Mesenchymal stem cell (in vitro differentiated cells and primary cell): ENCODE measurements around the gene TMEM164.

ENCODE experiments used
- DNase-seq: peaks from one replicate; pipeline ENCODE4 v3.0.0-alpha.2; 2013
- H2AFZ ChIP-seq: one replicate; pipeline ENCODE4 v1.6.1; 2013; ENCODE audit warnings: low read depth, mild to moderate bottlenecking, control low read depth, inconsistent platforms, low read length, moderate library complexity
- H2AK5ac ChIP-seq: 2 replicates; pipeline ENCODE4 v1.6.1; 2013; ENCODE audit warnings: low read length, moderate library complexity, mild to moderate bottlenecking, inconsistent platforms; ENCODE audit not compliant: severe bottlenecking
- H2BK120ac ChIP-seq: one replicate; pipeline ENCODE4 v1.6.1; 2013; ENCODE audit warnings: low read depth, mild to moderate bottlenecking, inconsistent platforms, low read length, moderate library complexity
- H2BK12ac ChIP-seq, 2 experiments: one replicate each; pipeline ENCODE4 v1.6.1; 2013; ENCODE audit warnings: inconsistent platforms in 2 of 2, low read length in 2 of 2, mild to moderate bottlenecking in 2 of 2, moderate library complexity in 2 of 2, control low read depth in 1 of 2
- H2BK15ac ChIP-seq: one replicate; pipeline ENCODE4 v1.6.1; 2013; ENCODE audit warnings: mild to moderate bottlenecking, low read depth, inconsistent platforms; ENCODE audit not compliant: poor library complexity, severe bottlenecking
- H2BK5ac ChIP-seq: 2 replicates; pipeline ENCODE4 v1.6.1; 2013; ENCODE audit warnings: low read depth, mild to moderate bottlenecking, low read length, control low read depth, inconsistent platforms; ENCODE audit not compliant: poor library complexity, severe bottlenecking
- H3K14ac ChIP-seq, 2 experiments: one replicate each; pipeline ENCODE4 v1.6.1; 2013; ENCODE audit warnings: inconsistent platforms in 2 of 2, low read length in 2 of 2, control low read depth in 1 of 2, mild to moderate bottlenecking in 1 of 2, moderate library complexity in 1 of 2
- H3K18ac ChIP-seq, 2 experiments: one replicate each; pipeline ENCODE4 v1.6.1; 2013; ENCODE audit warnings: inconsistent platforms in 2 of 2, low read length in 2 of 2, control low read depth in 1 of 2, low read depth in 1 of 2, mild to moderate bottlenecking in 1 of 2
- H3K23ac ChIP-seq, 2 experiments: one replicate each; pipeline ENCODE4 v1.6.1; 2013; ENCODE audit warnings: inconsistent platforms in 2 of 2, low read length in 2 of 2, mild to moderate bottlenecking in 2 of 2, moderate library complexity in 2 of 2, control low read depth in 1 of 2
- H3K27ac ChIP-seq: 2 replicates; pipeline ENCODE4 v1.5.1; 2013; ENCODE audit warnings: mild to moderate bottlenecking, moderate library complexity, low read length, control low read depth, inconsistent platforms; ENCODE audit not compliant: poor library complexity, severe bottlenecking
- H3K27me3 ChIP-seq, 2 experiments: 2 replicates each; pipeline versions ENCODE4 v1.6.1 to v1.7.0; 2013; ENCODE audit warnings: low read length in 2 of 2, mild to moderate bottlenecking in 2 of 2, moderate library complexity in 2 of 2, control low read depth in 1 of 2, inconsistent platforms in 1 of 2; ENCODE audit not compliant: control insufficient read depth in 1 of 2, insufficient read depth in 1 of 2
- H3K36me3 ChIP-seq, 2 experiments: 2 replicates each; pipeline versions ENCODE4 v1.6.1 to v1.7.0; 2013; ENCODE audit warnings: low read length in 2 of 2, control low read depth in 1 of 2, inconsistent platforms in 1 of 2, low read depth in 1 of 2, mild to moderate bottlenecking in 1 of 2; ENCODE audit not compliant: insufficient read depth in 2 of 2, control insufficient read depth in 1 of 2
- H3K4ac ChIP-seq, 2 experiments: one replicate each; pipeline ENCODE4 v1.6.1; 2013; ENCODE audit warnings: inconsistent platforms in 2 of 2, low read length in 2 of 2, mild to moderate bottlenecking in 2 of 2, moderate library complexity in 2 of 2, control low read depth in 1 of 2, low read depth in 1 of 2
- H3K4me1 ChIP-seq: 2 replicates; pipeline ENCODE4 v1.6.1; 2013; ENCODE audit warnings: low read depth, low read length, control low read depth; ENCODE audit not compliant: control insufficient read depth, insufficient read depth
- H3K4me2 ChIP-seq: 2 replicates; pipeline ENCODE4 v1.6.1; 2013; ENCODE audit warnings: low read length, mild to moderate bottlenecking, inconsistent platforms; ENCODE audit not compliant: poor library complexity, severe bottlenecking
- H3K4me3 ChIP-seq, 2 experiments: 2 replicates each; pipeline versions ENCODE4 v1.5.1 to v1.7.0; 2013; ENCODE audit warnings: low read length in 2 of 2, mild to moderate bottlenecking in 2 of 2, control low read depth in 1 of 2, low read depth in 1 of 2; ENCODE audit not compliant: insufficient read depth in 1 of 2
- H3K79me1 ChIP-seq: replicated peaks from 2 replicates; pipeline ENCODE4 v1.6.1; 2013; ENCODE audit warnings: mild to moderate bottlenecking, control low read depth, low read length, inconsistent platforms; ENCODE audit not compliant: poor library complexity, severe bottlenecking
- H3K9ac ChIP-seq: 2 replicates; pipeline ENCODE4 v1.7.0; 2013; ENCODE audit warnings: mild to moderate bottlenecking, low read length, moderate library complexity
- H3K9me3 ChIP-seq: 2 replicates; pipeline ENCODE4 v1.7.0; 2013; ENCODE audit warnings: mild to moderate bottlenecking, low read length; ENCODE audit not compliant: control insufficient read depth
- H4K8ac ChIP-seq: one replicate; pipeline ENCODE4 v1.6.1; 2013; ENCODE audit warnings: inconsistent platforms, mild to moderate bottlenecking, low read length, moderate library complexity
- H4K91ac ChIP-seq: one replicate; pipeline ENCODE4 v1.6.1; 2013; ENCODE audit warnings: mild to moderate bottlenecking, low read length, inconsistent platforms
- WGBS: methylation state at CpG from one replicate; pipeline ENCODE4 v1.1.7; 2013; ENCODE audit warnings: mixed read lengths; 5-methylcytosine and 5-hydroxymethylcytosine counted together

TMEM164 gene

DNA sequence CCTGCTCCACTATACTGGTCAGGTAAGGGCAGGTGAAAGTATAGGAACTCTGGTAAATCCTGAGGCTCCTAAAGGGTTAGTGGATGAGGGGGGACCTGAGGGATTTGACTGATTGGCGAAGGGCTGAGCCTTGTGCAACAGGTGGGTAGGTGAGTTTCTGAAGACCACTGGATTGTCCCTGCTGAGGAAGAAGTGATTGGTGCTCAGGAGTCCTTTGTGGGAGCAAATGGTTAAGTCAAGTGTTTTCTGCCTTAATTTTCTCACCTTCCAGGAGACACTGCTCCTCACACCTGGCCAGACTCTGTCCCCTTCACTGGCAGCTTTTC is 158.4 kb downstream of the TMEM164 start:
- no peak overlapping the region for H4K91ac ChIP-seq

DNA sequence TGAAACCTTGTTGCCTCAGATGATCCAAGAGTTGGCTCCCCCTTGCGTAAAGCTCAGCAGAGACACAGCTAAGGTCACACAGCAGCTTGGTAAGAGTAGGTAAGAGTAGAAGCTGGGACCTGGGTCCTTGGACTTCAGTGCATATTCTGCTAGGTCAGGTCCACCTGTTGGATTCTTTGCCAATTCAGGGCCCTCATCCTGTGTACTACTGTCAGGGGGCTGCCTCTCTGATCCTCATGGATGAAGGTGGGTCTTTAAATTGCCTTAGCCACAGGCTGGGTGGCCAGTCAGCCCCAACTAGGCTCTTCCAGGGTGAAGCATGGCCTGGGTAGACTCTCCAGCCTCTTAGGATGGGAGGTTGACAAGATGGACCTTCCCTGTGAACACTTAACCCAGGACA is 159.2 kb downstream of the TMEM164 start:
- no peak overlapping the region for H3K14ac ChIP-seq
- no peak overlapping the region for H3K23ac ChIP-seq
- no peaks in the 10 kb centered on the region for H3K9me3 ChIP-seq
- no peak overlapping the region for H3K4ac ChIP-seq
- H2AK5ac ChIP-seq = peak overlapping the region; percentile 48
- H2AFZ ChIP-seq = no peak overlapping the region
- H2BK120ac ChIP-seq = peak overlapping the region; percentile 61
- H3K18ac ChIP-seq = no peak overlapping the region
- no peak for DNase-seq
- no peak overlapping the region for H3K27ac ChIP-seq
- no peak overlapping the region for H4K91ac ChIP-seq
- whole genome bisulfite sequencing = 100% methylated on average over 1 of the region's 1 CpG
- H2BK5ac ChIP-seq = no peak overlapping the region
- H2BK15ac ChIP-seq = no peak overlapping the region
- no peak overlapping the region for H4K8ac ChIP-seq
- no peak overlapping the region for H2BK12ac ChIP-seq
- peaks cover 0 to 31% of the 10 kb centered on the region in 2 experiments for H3K27me3 ChIP-seq
- H3K4me1 ChIP-seq = peaks cover 2% of the 10 kb centered on the region
- H3K4me3 ChIP-seq = no peak overlapping the region
- H3K4me2 ChIP-seq = no peak overlapping the region
- H3K79me1 ChIP-seq = peaks cover 3% of the 10 kb centered on the region
- H3K36me3 ChIP-seq = no peaks in the 10 kb centered on the region
- H3K9ac ChIP-seq = no peak overlapping the region

More for the DNA sequence above, 158.4 kb downstream of the TMEM164 start:
- H3K4me3 ChIP-seq = no peak overlapping the region
- H2BK12ac ChIP-seq = no peak overlapping the region
- no peak overlapping the region for H2BK5ac ChIP-seq
- WGBS = 100% methylated on average over 1 of the region's 1 CpG
- H3K27me3 ChIP-seq = peaks cover 0 to 30% of the 10 kb centered on the region in 2 experiments
- H3K14ac ChIP-seq = no peak overlapping the region
- H3K9ac ChIP-seq = peak overlapping the region; percentile 63
- no peak overlapping the region for H3K27ac ChIP-seq
- H4K8ac ChIP-seq = no peak overlapping the region
- H3K18ac ChIP-seq = peak overlapping the region in 1 of 2 experiments; percentile 75
- peaks cover 3% of the 10 kb centered on the region for H3K79me1 ChIP-seq
- H3K4ac ChIP-seq = no peak overlapping the region
- no peaks in the 10 kb centered on the region for H3K9me3 ChIP-seq
- H3K4me2 ChIP-seq = no peak overlapping the region
- H2BK120ac ChIP-seq = no peak overlapping the region
- no peak overlapping the region for H2BK15ac ChIP-seq
- peak overlapping the region; percentile 13 for H2AK5ac ChIP-seq
- no peaks in the 10 kb centered on the region for H3K36me3 ChIP-seq
- H3K4me1 ChIP-seq = peaks cover 2% of the 10 kb centered on the region
- no peak overlapping the region for H2AFZ ChIP-seq
- no peak overlapping the region for H3K23ac ChIP-seq
- no peak for DNase-seq

DNA sequence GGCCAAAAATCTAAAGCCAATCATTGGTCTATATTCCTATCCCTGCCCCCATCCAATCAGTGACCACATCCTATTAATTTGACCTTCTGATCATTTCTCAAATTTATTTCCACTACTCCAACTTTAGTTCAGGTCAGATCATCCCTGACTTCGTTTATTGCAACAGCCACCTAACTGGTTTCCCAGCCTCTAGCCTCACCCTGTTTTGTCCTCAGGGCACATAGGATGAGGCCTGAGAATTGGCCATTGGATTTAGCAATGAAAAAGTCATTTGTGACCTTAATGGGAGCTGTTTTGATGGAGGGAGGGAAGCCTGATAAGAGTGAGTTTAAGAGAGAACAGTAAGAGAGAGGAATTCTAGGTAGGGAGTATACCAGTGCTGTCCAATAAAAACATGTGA is 160.0 kb downstream of the TMEM164 start:
- Histone ChIP-seq H3K9ac (no peak overlapping the region), H3K4me2 (no peak overlapping the region), H3K4me3 (no peak overlapping the region), H2AFZ (no peak overlapping the region), H3K27ac (no peak overlapping the region), H3K4ac (no peak overlapping the region), H3K18ac (peak overlapping the region in 1 of 2 experiments; percentile 12), H3K27me3 (peaks cover 0 to 32% of the 10 kb centered on the region in 2 experiments), H3K79me1 (peaks cover 3% of the 10 kb centered on the region), H2AK5ac (no peak overlapping the region), H3K9me3 (no peaks in the 10 kb centered on the region), H2BK12ac (no peak overlapping the region), H2BK15ac (no peak overlapping the region), H3K14ac (no peak overlapping the region), H4K8ac (no peak overlapping the region), H3K23ac (no peak overlapping the region), H3K36me3 (no peaks in the 10 kb centered on the region), H4K91ac (no peak overlapping the region), H2BK5ac (no peak overlapping the region), H3K4me1 (peaks cover 4% of the 10 kb centered on the region), H2BK120ac (no peak overlapping the region)
- DNase-seq = no peak
- WGBS = no CpG with 5 or more reads among the region's 1 CpG

DNA sequence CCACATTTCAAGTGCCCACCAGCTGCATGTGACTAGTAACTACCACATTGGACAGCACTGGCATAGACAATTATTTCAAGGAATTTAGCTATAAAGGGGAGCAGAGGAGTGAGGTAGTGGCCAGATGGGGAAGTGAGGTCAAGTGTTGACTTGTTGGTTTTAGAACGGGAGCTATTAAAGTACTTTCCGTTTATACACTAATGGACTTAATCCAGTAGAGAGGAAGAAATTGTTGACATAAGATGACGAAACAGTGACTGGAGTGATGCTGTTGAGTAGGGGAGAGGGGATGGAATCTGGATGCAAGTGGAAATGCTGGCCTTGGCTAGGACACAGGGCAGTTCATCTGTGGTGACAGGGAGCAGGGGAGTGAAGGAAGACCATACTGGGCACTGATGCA is 160.6 kb downstream of the TMEM164 start:
- no peaks in the 10 kb centered on the region for H3K9me3 ChIP-seq
- H3K4me3 ChIP-seq = no peak overlapping the region
- no peak overlapping the region for H3K4me2 ChIP-seq
- no peak overlapping the region for H4K91ac ChIP-seq
- H3K23ac ChIP-seq = no peak overlapping the region
- H3K79me1 ChIP-seq = peaks cover 3% of the 10 kb centered on the region
- H4K8ac ChIP-seq = no peak overlapping the region
- WGBS = 11% methylated on average over 3 of the region's 3 CpGs
- H2AFZ ChIP-seq = no peak overlapping the region
- no peak overlapping the region for H2BK12ac ChIP-seq
- H3K4ac ChIP-seq = no peak overlapping the region
- H2BK5ac ChIP-seq = no peak overlapping the region
- H3K4me1 ChIP-seq = peaks cover 8% of the 10 kb centered on the region
- no peak overlapping the region for H3K9ac ChIP-seq
- H2BK120ac ChIP-seq = no peak overlapping the region
- no peak overlapping the region for H3K14ac ChIP-seq
- H3K18ac ChIP-seq = no peak overlapping the region
- H3K36me3 ChIP-seq = no peaks in the 10 kb centered on the region
- no peak overlapping the region for H3K27ac ChIP-seq
- DNase-seq = peak; percentile 58
- peaks cover 0 to 30% of the 10 kb centered on the region in 2 experiments for H3K27me3 ChIP-seq
- H2AK5ac ChIP-seq = no peak overlapping the region
- H2BK15ac ChIP-seq = no peak overlapping the region
